ENCODE results near the gene PDF.
"Not testable (repeated sequence)": the region's sequence is repeated elsewhere in the genome, so short reads cannot be mapped to it uniquely, and the experiment has no call there.

The PDF gene

GRCh38 chr16:69307091-69307490, 23.3 kb downstream of the PDF start:
- no peak overlapping the region for H3K4me3 ChIP-seq (ENCODE audit: low read depth, low read length)
- in situ Hi-C loops (cut with HindIII; ENCODE audit: low sequenced_read_pairs), result no loop called here
- DNase-seq (ENCODE audit: low read depth), result no peak
- TF ChIP-seq, protein P1, sequence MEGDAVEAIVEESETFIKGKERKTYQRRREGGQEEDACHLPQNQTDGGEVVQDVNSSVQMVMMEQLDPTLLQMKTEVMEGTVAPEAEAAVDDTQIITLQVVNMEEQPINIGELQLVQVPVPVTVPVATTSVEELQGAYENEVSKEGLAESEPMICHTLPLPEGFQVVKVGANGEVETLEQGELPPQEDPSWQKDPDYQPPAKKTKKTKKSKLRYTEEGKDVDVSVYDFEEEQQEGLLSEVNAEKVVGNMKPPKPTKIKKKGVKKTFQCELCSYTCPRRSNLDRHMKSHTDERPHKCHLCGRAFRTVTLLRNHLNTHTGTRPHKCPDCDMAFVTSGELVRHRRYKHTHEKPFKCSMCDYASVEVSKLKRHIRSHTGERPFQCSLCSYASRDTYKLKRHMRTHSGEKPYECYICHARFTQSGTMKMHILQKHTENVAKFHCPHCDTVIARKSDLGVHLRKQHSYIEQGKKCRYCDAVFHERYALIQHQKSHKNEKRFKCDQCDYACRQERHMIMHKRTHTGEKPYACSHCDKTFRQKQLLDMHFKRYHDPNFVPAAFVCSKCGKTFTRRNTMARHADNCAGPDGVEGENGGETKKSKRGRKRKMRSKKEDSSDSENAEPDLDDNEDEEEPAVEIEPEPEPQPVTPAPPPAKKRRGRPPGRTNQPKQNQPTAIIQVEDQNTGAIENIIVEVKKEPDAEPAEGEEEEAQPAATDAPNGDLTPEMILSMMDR (IDR thresholded peaks at IDR 0.05; ENCODE audit: low read depth, low read length, missing control alignments), result no peak

GRCh38 chr16:69306031-69306430, 24.4 kb downstream of the PDF start:
- no peak overlapping the region for H3K4me3 ChIP-seq (ENCODE audit: low read depth, low read length)
- DNase-seq (ENCODE audit: low read depth), result no peak
- TF ChIP-seq, protein P1 (IDR thresholded peaks at IDR 0.05; ENCODE audit: low read depth, low read length, missing control alignments), result no peak
- in situ Hi-C loops (cut with HindIII; ENCODE audit: low sequenced_read_pairs), result no loop called here

DNA sequence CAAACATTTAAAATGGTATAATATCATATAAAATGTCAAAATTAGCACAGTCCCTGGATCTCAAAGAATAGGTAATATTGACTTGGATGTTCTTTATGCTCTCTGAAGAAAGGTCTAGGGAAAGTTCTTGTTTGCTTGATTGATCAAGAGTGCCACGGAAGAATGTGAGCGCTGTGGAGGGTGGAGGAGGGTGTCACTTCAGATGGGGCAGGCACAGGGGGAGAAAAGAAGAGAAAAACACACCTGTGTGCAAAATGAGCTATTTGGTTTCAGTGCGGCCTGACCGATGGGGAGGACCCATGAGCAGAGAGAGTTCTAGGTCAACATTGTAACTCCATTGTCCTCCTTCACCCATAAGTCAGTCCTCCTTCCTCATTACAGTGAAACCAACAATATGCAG, 28.1 kb downstream of the PDF start:
- no peak for DNase-seq (ENCODE audit: low read depth)
- in situ Hi-C loops (cut with HindIII; ENCODE audit: low sequenced_read_pairs), result loop anchor here (5.0 kb wide), 2 partner anchors 60 to 145 kb away; no protein-coding TSS in a partner anchor
- TF ChIP-seq, protein P1 (IDR thresholded peaks at IDR 0.05; ENCODE audit: low read depth, low read length, missing control alignments), result no peak
- H3K4me3 ChIP-seq (ENCODE audit: low read depth, low read length), result no peak overlapping the region

- in situ Hi-C loops (cut with HindIII; ENCODE audit: low sequenced_read_pairs), result loop anchor here (5.0 kb wide), 2 partner anchors 60 to 145 kb away; no protein-coding TSS in a partner anchor
- no peak for DNase-seq (ENCODE audit: low read depth)
- TF ChIP-seq, protein P1 (IDR thresholded peaks at IDR 0.05; ENCODE audit: low read depth, low read length, missing control alignments), result no peak
- H3K4me3 ChIP-seq (ENCODE audit: low read depth, low read length), result no peak overlapping the region
These were observed 28.5 kb downstream of the PDF start for GRCh38 chr16:69301861-69302260.

DNA sequence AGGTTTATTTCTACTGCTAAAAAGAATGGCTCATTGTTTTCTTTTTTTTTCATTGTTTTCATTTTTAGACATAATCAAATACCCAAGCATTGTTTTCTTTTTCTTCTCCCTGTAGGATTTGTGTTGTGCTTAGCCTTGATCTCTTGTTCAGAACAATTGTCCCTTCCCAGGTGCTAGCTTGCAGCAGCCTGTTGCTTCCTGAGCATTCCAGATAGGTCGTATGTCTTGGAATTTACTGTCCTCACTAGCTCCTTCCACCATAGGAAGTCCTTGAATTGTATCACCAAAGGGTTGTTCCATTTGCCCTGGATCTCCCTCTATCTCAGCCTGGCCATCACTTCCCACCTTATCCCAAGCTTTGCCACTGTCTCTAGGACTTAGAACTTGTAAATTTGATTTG, 29.2 kb downstream of the PDF start:
- in situ Hi-C loops (cut with HindIII; ENCODE audit: low sequenced_read_pairs), result loop anchor here (5.0 kb wide), 2 partner anchors 59 to 144 kb away; no protein-coding TSS in a partner anchor
- TF ChIP-seq, protein P1 (IDR thresholded peaks at IDR 0.05; ENCODE audit: low read depth, low read length, missing control alignments), result no peak
- DNase-seq (ENCODE audit: low read depth), result no peak
- no peak overlapping the region for H3K4me3 ChIP-seq (ENCODE audit: low read depth, low read length)

GRCh38 chr16:69298261-69298660, 32.1 kb downstream of the PDF start:
- TF ChIP-seq, protein P1 (IDR thresholded peaks at IDR 0.05; ENCODE audit: low read depth, low read length, missing control alignments), result no peak
- no peak for DNase-seq (ENCODE audit: low read depth)
- in situ Hi-C loops (cut with HindIII; ENCODE audit: low sequenced_read_pairs), result no loop called here

GRCh38 chr16:69296771-69297170, 33.6 kb downstream of the PDF start:
- in situ Hi-C loops (cut with HindIII; ENCODE audit: low sequenced_read_pairs); DNase-seq (ENCODE audit: low read depth); H3K4me3 ChIP-seq (ENCODE audit: low read depth, low read length): not testable (repeated sequence)

More at GRCh38 chr16:69298261-69298660, 32.1 kb downstream of the PDF start:
- H3K4me3 ChIP-seq (ENCODE audit: low read depth, low read length), result no peak overlapping the region
